GM23338 (cell line): ENCODE measurements around the gene MMP25. TPM values are rescaled to one million over a fixed set of nuclear protein-coding genes. Genes with fewer than 3 reads are reported as not detected.

ENCODE experiments used
- ATAC-seq: fragments of 200-7000 bp; cut with Tn5 transposase; 3 replicates; pipeline ENCODE4 v1.9.1; 2020
- DNase-seq: peaks from one replicate; pipeline ENCODE4 v3.0.0-alpha.2; 2015; ENCODE audit warnings: low spot score
- H2AFZ ChIP-seq: fragments of 200-600 bp; sonication (generic); 2 replicates; pipeline ENCODE4 v1.8.0; 2016; ENCODE audit warnings: antibody characterized with exemption, mild to moderate bottlenecking, moderate library complexity
- H3F3A ChIP-seq: fragments of 200-600 bp; sonication (generic); replicated peaks from 2 replicates; pipeline ENCODE4 v1.8.0; 2017; ENCODE audit warnings: antibody characterized with exemption, mixed run types, low read depth
- H3K27ac ChIP-seq: fragments of 200-600 bp; sonication (generic); 2 replicates; pipeline ENCODE4 v1.6.1; 2016; ENCODE audit warnings: low read depth
- H3K27me3 ChIP-seq: fragments of 200-600 bp; sonication (generic); 2 replicates; pipeline ENCODE4 v1.8.0; 2016; ENCODE audit warnings: mild to moderate bottlenecking, mixed run types, moderate library complexity; ENCODE audit not compliant: insufficient read depth
- H3K36me3 ChIP-seq: fragments of 200-600 bp; sonication (generic); 2 replicates; pipeline ENCODE4 v1.8.0; 2016; ENCODE audit warnings: mild to moderate bottlenecking; ENCODE audit not compliant: insufficient read depth
- H3K4me1 ChIP-seq: fragments of 200-600 bp; sonication (generic); 2 replicates; pipeline ENCODE4 v1.8.0; 2016; ENCODE audit warnings: mild to moderate bottlenecking, moderate library complexity; ENCODE audit not compliant: insufficient read depth
- H3K4me2 ChIP-seq: fragments of 200-600 bp; sonication (generic); 2 replicates; pipeline ENCODE4 v1.7.1; 2017; ENCODE audit warnings: mixed run types
- H3K4me3 ChIP-seq: fragments of 200-600 bp; sonication (generic); 2 replicates; pipeline ENCODE4 v1.6.1; 2016; ENCODE audit warnings: mixed run types
- H3K79me2 ChIP-seq: fragments of 200-600 bp; sonication (generic); replicated peaks from 2 replicates; pipeline ENCODE4 v1.8.0; 2017; ENCODE audit warnings: mild to moderate bottlenecking; ENCODE audit not compliant: insufficient read depth
- H3K9me2 ChIP-seq: fragments of 200-600 bp; sonication (generic); 2 replicates; pipeline ENCODE4 v1.8.0; 2017; ENCODE audit not compliant: insufficient read depth
- H4K20me1 ChIP-seq: fragments of 200-600 bp; sonication (generic); replicated peaks from 2 replicates; pipeline ENCODE4 v1.8.0; 2017; ENCODE audit warnings: mild to moderate bottlenecking; ENCODE audit not compliant: insufficient read depth
- H3K27ac Mint-ChIP-seq: 2 replicates; pipeline ENCODE4 v1.8.0; 2020; ENCODE audit warnings: inconsistent platforms, mild to moderate bottlenecking, moderate library complexity, mixed read lengths
- H3K27me3 Mint-ChIP-seq: 3 replicates; pipeline ENCODE4 v1.8.0; 2022; ENCODE audit warnings: low read depth, mild to moderate bottlenecking, moderate library complexity, mixed read lengths, inconsistent platforms; ENCODE audit not compliant: insufficient read depth, poor library complexity
- H3K36me3 Mint-ChIP-seq: 3 replicates; pipeline ENCODE4 v1.8.0; 2021; ENCODE audit warnings: low read depth, mild to moderate bottlenecking, inconsistent platforms, moderate library complexity, mixed read lengths
- H3K4me1 Mint-ChIP-seq: 3 replicates; pipeline ENCODE4 v1.8.0; 2020; ENCODE audit warnings: mild to moderate bottlenecking, inconsistent platforms, mixed read lengths
- H3K4me3 Mint-ChIP-seq: 3 replicates; pipeline ENCODE4 v1.8.0; 2021; ENCODE audit warnings: moderate library complexity, mild to moderate bottlenecking, inconsistent platforms, mixed read lengths
- H3K9me3 Mint-ChIP-seq: 3 replicates; pipeline ENCODE4 v1.8.0; 2020; ENCODE audit warnings: moderate library complexity, mild to moderate bottlenecking, inconsistent platforms, mixed read lengths
- CTCF ChIP-seq, 2 experiments: fragments of 200-600 bp in 1 of 2; sonication (generic) in 1 of 2; conservative IDR thresholded peaks; 2 replicates each; pipeline versions ENCODE4 v1.5.1 to v1.6.1; 2016 to 2017; ENCODE audit warnings: antibody characterized with exemption in 2 of 2, low read depth in 2 of 2, mild to moderate bottlenecking in 2 of 2, moderate library complexity in 1 of 2
- ETS1 ChIP-seq: IDR thresholded peaks from 2 replicates; pipeline ENCODE4 v1.6.1; 2016; ENCODE audit warnings: antibody characterized with exemption
- EZH2 ChIP-seq: fragments of 200-600 bp; sonication (generic); IDR thresholded peaks from one replicate; pipeline ENCODE4 v1.8.0; 2017; ENCODE audit warnings: antibody characterized with exemption, mild to moderate bottlenecking, low read depth; ENCODE audit not compliant: unreplicated experiment
- POLR2AphosphoS5 ChIP-seq: IDR thresholded peaks from 2 replicates; pipeline ENCODE4 v1.6.1; 2016; ENCODE audit warnings: antibody characterized with exemption, low read depth
- STAT1 ChIP-seq: IDR thresholded peaks from one replicate; pipeline ENCODE4 v1.6.1; 2016; ENCODE audit warnings: antibody characterized with exemption; ENCODE audit not compliant: unreplicated experiment
- ZNF331 ChIP-seq: fragments of 250-450 bp; sonication (Bioruptor Pico); IDR thresholded peaks from 2 replicates; pipeline ENCODE4 v1.5.0; 2020; ENCODE audit warnings: low read depth, mild to moderate bottlenecking, moderate library complexity
- polyA plus RNA-seq: library from polyadenylated mRNA; unstranded; fragments of >200 nt; fragmentation: Nextera tagmentation; extraction: Ambion mirVana; gene quantifications from 2 replicates; pipeline ENCODE4 v1.2.1, GENCODE V29; 2016
- total RNA-seq: library from RNA; depleted of rRNA; stranded (reverse); fragments of >200 nt; shearing (Covaris generic); gene quantifications from 2 replicates; pipeline ENCODE4 v1.2.3, GENCODE V29; 2014

The MMP25 gene
- total and polyA plus RNA-seq, 2 experiments from 2014 or later = 7.7 to 15.9 TPM

- Mint-ChIP-seq H3K4me1 (peaks cover 30% of the 10 kb centered on the region), H3K4me3 (peak within 1 kb of the TSS; percentile 81), H3K27ac (no peak within 1 kb of the TSS; the same call in 1 of the 2 replicates), H3K9me3 (peaks cover 4% of the 10 kb centered on the region; the same call in 2 of the 3 replicates), H3K36me3 (peaks cover 22% of the 10 kb centered on the region), H3K27me3 (peaks cover 19% of the 10 kb centered on the region)
- H3K79me2 ChIP-seq = no peaks in the 10 kb centered on the region
- peaks cover 11% of the 10 kb centered on the region for H4K20me1 ChIP-seq
- peaks cover 24% of the 10 kb centered on the region; the same call in 1 of the 2 replicates for H3K4me1 ChIP-seq
- ATAC-seq (peak; percentile 82), DNase-seq (peak; percentile 93)
- H3F3A ChIP-seq = peaks cover 22% of the 10 kb centered on the region; the same call in 1 of the 2 replicates
- no peak within 1 kb of the TSS for H2AFZ ChIP-seq
- H3K36me3 ChIP-seq = no peaks in the 10 kb centered on the region
- peak within 1 kb of the TSS; percentile 84 for H3K4me3 ChIP-seq
- no peaks in the 10 kb centered on the region for H3K9me2 ChIP-seq
- no peak within 1 kb of the TSS for H3K27ac ChIP-seq
- TF ChIP-seq ZNF331 (CRISPR knock-in tag) = no peak
- peak; percentile 43; the same call in 1 of the 2 replicates for TF ChIP-seq ETS1
- TF ChIP-seq STAT1 = no peak
- peak; percentile 87 for TF ChIP-seq POLR2AphosphoS5
- peak within 1 kb of the TSS; percentile 96 for H3K4me2 ChIP-seq
- no peaks in the 10 kb centered on the region for H3K27me3 ChIP-seq
Observed at GRCh38 chr16:3036726-3037315, 9.5 kb upstream of the MMP25 start, which contains the start of gene BICDL2. Gene BICDL2, minus strand, starts transcription at chr16:3036944. Its CDS starts 1,448 bp downstream, at chr16:3035496.

- Histone ChIP-seq H3F3A (peaks cover 15% of the 10 kb centered on the region; the same call in 1 of the 2 replicates), H3K79me2 (no peaks in the 10 kb centered on the region), H3K27me3 (no peaks in the 10 kb centered on the region), H3K4me3 (0 out of 2 replicates have a peak overlapping the region, but pooled peaks have one; percentile 20), H3K9me2 (no peaks in the 10 kb centered on the region), H3K27ac (peak overlapping the region; percentile 64; the same call in 1 of the 2 replicates), H3K4me1 (peaks cover 21% of the 10 kb centered on the region; the same call in 1 of the 2 replicates), H2AFZ (no peak overlapping the region), H3K36me3 (no peaks in the 10 kb centered on the region), H3K4me2 (peak overlapping the region; percentile 65), H4K20me1 (peaks cover 3% of the 10 kb centered on the region; the same call in 1 of the 2 replicates)
- H3K9me3 Mint-ChIP-seq = peaks cover 4% of the 10 kb centered on the region; the same call in 2 of the 3 replicates
- H3K36me3 Mint-ChIP-seq = peaks cover 12% of the 10 kb centered on the region
- peak overlapping the region; percentile 96 for H3K27ac Mint-ChIP-seq
- H3K27me3 Mint-ChIP-seq = peaks cover 18% of the 10 kb centered on the region
- H3K4me3 Mint-ChIP-seq = peak overlapping the region; percentile 81; the same call in 1 of the 3 replicates
- peaks cover 22% of the 10 kb centered on the region for H3K4me1 Mint-ChIP-seq
- TF ChIP-seq ETS1 = no peak
- peak; percentile 44; the same call in 1 of the 2 replicates for TF ChIP-seq POLR2AphosphoS5
- ATAC-seq (peak; percentile 25), DNase-seq (peak; percentile 89)
Observed at GRCh38 chr16:3038256-3038655, 8.1 kb upstream of the MMP25 start.

- Mint-ChIP-seq H3K36me3 (peaks cover 14% of the 10 kb centered on the region), H3K9me3 (peaks cover 4% of the 10 kb centered on the region; the same call in 1 of the 3 replicates), H3K27ac (no peak overlapping the region), H3K27me3 (peaks cover 14% of the 10 kb centered on the region), H3K4me1 (peaks cover 22% of the 10 kb centered on the region), H3K4me3 (no peak overlapping the region)
- Histone ChIP-seq H3K4me3 (no peak overlapping the region), H3K79me2 (no peaks in the 10 kb centered on the region; the same call in 1 of the 2 replicates), H3K36me3 (no peaks in the 10 kb centered on the region), H3K4me1 (peaks cover 21% of the 10 kb centered on the region; the same call in 1 of the 2 replicates), H4K20me1 (peaks cover 3% of the 10 kb centered on the region; the same call in 1 of the 2 replicates), H3K27ac (no peak overlapping the region), H2AFZ (no peak overlapping the region), H3K27me3 (peaks cover 2% of the 10 kb centered on the region; the same call in 1 of the 2 replicates), H3F3A (peaks cover 14% of the 10 kb centered on the region; the same call in 1 of the 2 replicates), H3K4me2 (peak overlapping the region; percentile 65), H3K9me2 (no peaks in the 10 kb centered on the region)
- no peak for DNase-seq
- ATAC-seq = no peak
- TF ChIP-seq ETS1 (no peak), POLR2AphosphoS5 (no peak), CTCF (conservative IDR thresholded peaks at IDR 0.05; ENCODE audit: low read depth in 2 of 2) (no peak), STAT1 (no peak), EZH2 (no peak)
Observed at GRCh38 chr16:3038896-3039295, 7.5 kb upstream of the MMP25 start.
